H1 (cell line): Measurements from ENCODE around the gene NUPR1. TPM values are rescaled to one million over a fixed set of nuclear protein-coding genes. Genes with fewer than 3 reads are reported as not detected.

ENCODE experiments used
- CTCF ChIA-PET: fragments of 300-600 bp; sonication (Branson Sonifier 250); formaldehyde crosslinking; loops from one replicate; lab custom pipeline; 2021; ENCODE audit not compliant: partially characterized antibody; lab: Charles Lee
- POLR2A ChIA-PET: fragments of 300-600 bp; sonication (Branson Sonifier 250); formaldehyde crosslinking; loops from one replicate; lab custom pipeline; 2021; ENCODE audit warnings: inconsistent platforms; ENCODE audit not compliant: partially characterized antibody; lab: Charles Lee
- DNase-seq, 2 experiments: peaks; one replicate each; pipeline versions ENCODE4 v3.0.0 to v3.0.0-alpha.2; 2010 to 2022; ENCODE audit warnings: low spot score in 2 of 2, low read depth in 1 of 2, mixed read lengths in 1 of 2
- FAIRE-seq: peaks from 2 replicates; lab custom pipeline; 2011; peaks lifted over from hg19 to GRCh38; lab: Jason Lieb, UNC
- H2AFZ ChIP-seq: 2 replicates; pipeline ENCODE4 v1.8.1; 2012; ENCODE audit warnings: low read length, inconsistent platforms
- H2AK5ac ChIP-seq: 2 replicates; pipeline ENCODE4 v1.6.1; 2013; ENCODE audit warnings: low read depth, low read length
- H2BK120ac ChIP-seq: replicated peaks from 2 replicates; pipeline ENCODE3; 2013; ENCODE audit warnings: low read depth, low read length, inconsistent platforms
- H2BK12ac ChIP-seq: 2 replicates; pipeline ENCODE4 v1.6.1; 2013; ENCODE audit warnings: low read depth, low read length
- H2BK15ac ChIP-seq: 2 replicates; pipeline ENCODE4 v1.6.1; 2013; ENCODE audit warnings: low read length
- H2BK20ac ChIP-seq: 2 replicates; pipeline ENCODE4 v1.6.1; 2013; ENCODE audit warnings: low read length
- H2BK5ac ChIP-seq: 2 replicates; pipeline ENCODE4 v1.6.1; 2013; ENCODE audit warnings: low read depth, low read length
- H3K14ac ChIP-seq: 2 replicates; pipeline ENCODE4 v1.6.1; 2013; ENCODE audit warnings: inconsistent platforms; ENCODE audit not compliant: insufficient read length
- H3K18ac ChIP-seq: 2 replicates; pipeline ENCODE4 v1.6.1; 2013; ENCODE audit warnings: low read length; ENCODE audit errors: extremely low read depth
- H3K23ac ChIP-seq: 2 replicates; pipeline ENCODE4 v1.6.1; 2013; ENCODE audit warnings: inconsistent platforms; ENCODE audit not compliant: insufficient read length
- H3K23me2 ChIP-seq: 2 replicates; pipeline ENCODE4 v1.6.1; 2013; ENCODE audit warnings: low read depth, low read length
- H3K27ac ChIP-seq: 2 replicates; pipeline ENCODE4 v1.6.1; 2011; ENCODE audit warnings: low read depth, low read length, inconsistent platforms
- H3K27me3 ChIP-seq, 4 experiments: replicated peaks in 1 of 4; 1 replicate in 1 of 4; 2 replicates in 3 of 4; pipeline versions ENCODE4 v1.6.1 to v1.8.1; 2011 to 2013; ENCODE audit warnings: low read length in 3 of 4, mild to moderate bottlenecking in 3 of 4, inconsistent platforms in 2 of 4, mixed read lengths in 2 of 4, moderate library complexity in 1 of 4; ENCODE audit not compliant: control insufficient read depth in 3 of 4, insufficient read depth in 3 of 4; ENCODE audit errors: extremely low read depth in 1 of 4
- H3K36me3 ChIP-seq, 4 experiments: 2 replicates each; pipeline versions ENCODE4 v1.6.1 to v1.8.1; 2011 to 2013; ENCODE audit warnings: mild to moderate bottlenecking in 4 of 4, low read length in 3 of 4, moderate library complexity in 2 of 4, control low read depth in 1 of 4, inconsistent platforms in 1 of 4; ENCODE audit not compliant: insufficient read depth in 4 of 4, control insufficient read depth in 2 of 4
- H3K4ac ChIP-seq: replicated peaks from 2 replicates; pipeline ENCODE3; 2013; ENCODE audit warnings: low read length, low read depth, mixed read lengths, inconsistent platforms; ENCODE audit not compliant: insufficient read length
- H3K4me1 ChIP-seq, 4 experiments: replicated peaks in 1 of 4; 1 replicate in 1 of 4; 2 replicates in 3 of 4; pipeline versions ENCODE4 v1.6.1 to v1.8.1; 2011 to 2013; ENCODE audit warnings: low read length in 3 of 4, inconsistent platforms in 2 of 4, mixed read lengths in 1 of 4; ENCODE audit not compliant: insufficient read depth in 4 of 4, control insufficient read depth in 3 of 4
- H3K4me2 ChIP-seq, 2 experiments: 2 replicates each; pipeline versions ENCODE4 v1.6.1 to v1.8.1; 2011 to 2013; ENCODE audit warnings: low read depth in 2 of 2, low read length in 2 of 2, control low read depth in 1 of 2, inconsistent platforms in 1 of 2, mild to moderate bottlenecking in 1 of 2; ENCODE audit not compliant: insufficient read depth in 1 of 2
- H3K4me3 ChIP-seq, 4 experiments: fragments of 200-600, 300-600 bp in 1 of 4; sonication (generic), shearing (Covaris generic), sonication (Bioruptor Twin) in 1 of 4; 2 replicates each; pipeline versions ENCODE4 v1.5.1 to v1.8.1; 2011 to 2016; ENCODE audit warnings: low read length in 4 of 4, low read depth in 3 of 4, control low read depth in 2 of 4, inconsistent platforms in 2 of 4, mild to moderate bottlenecking in 2 of 4, mixed read lengths in 1 of 4, moderate library complexity in 1 of 4; ENCODE audit not compliant: insufficient read depth in 2 of 4; ENCODE audit errors: extremely low read depth in 1 of 4
- H3K56ac ChIP-seq: replicated peaks from 2 replicates; pipeline ENCODE3; 2013; ENCODE audit warnings: low read depth, mild to moderate bottlenecking, mixed read lengths, low read length, inconsistent platforms; ENCODE audit not compliant: insufficient read length
- H3K79me1 ChIP-seq: 2 replicates; pipeline ENCODE4 v1.6.1; 2013; ENCODE audit warnings: low read depth, low read length, control low read depth
- H3K79me2 ChIP-seq, 2 experiments: 2 replicates each; pipeline versions ENCODE4 v1.6.1 to v1.8.1; 2012 to 2013; ENCODE audit warnings: low read length in 2 of 2, mild to moderate bottlenecking in 2 of 2, inconsistent platforms in 1 of 2; ENCODE audit not compliant: insufficient read depth in 2 of 2, control insufficient read depth in 1 of 2
- H3K9ac ChIP-seq, 4 experiments: replicated peaks in 1 of 4; 1 replicate in 1 of 4; 2 replicates in 3 of 4; pipeline versions ENCODE4 v1.6.1 to v1.8.1; 2011 to 2013; ENCODE audit warnings: low read depth in 3 of 4, low read length in 3 of 4, control low read depth in 2 of 4, mild to moderate bottlenecking in 2 of 4, moderate library complexity in 2 of 4, inconsistent platforms in 1 of 4; ENCODE audit errors: extremely low read depth in 1 of 4
- H3K9me3 ChIP-seq, 2 experiments: 2 replicates each; pipeline versions ENCODE4 v1.6.1 to v1.8.1; 2012 to 2013; ENCODE audit warnings: mild to moderate bottlenecking in 2 of 2, moderate library complexity in 2 of 2, control low read depth in 1 of 2, inconsistent platforms in 1 of 2, low read depth in 1 of 2, low read length in 1 of 2, mixed read lengths in 1 of 2; ENCODE audit not compliant: insufficient read depth in 2 of 2
- H4K20me1 ChIP-seq, 2 experiments: replicated peaks in 1 of 2; 2 replicates each; pipeline versions ENCODE3 to v1.8.1; 2011 to 2013; ENCODE audit warnings: inconsistent platforms in 2 of 2, low read length in 2 of 2, mild to moderate bottlenecking in 1 of 2; ENCODE audit not compliant: insufficient read depth in 2 of 2, control insufficient read depth in 1 of 2
- H4K5ac ChIP-seq: 2 replicates; pipeline ENCODE4 v1.6.1; 2013; ENCODE audit warnings: low read length, low read depth, mixed read lengths, inconsistent platforms; ENCODE audit not compliant: insufficient read length
- H4K8ac ChIP-seq: 2 replicates; pipeline ENCODE4 v1.8.0; 2013; ENCODE audit warnings: mild to moderate bottlenecking, moderate library complexity, low read length, inconsistent platforms; ENCODE audit not compliant: insufficient read depth; ENCODE audit errors: extremely low read depth
- H4K91ac ChIP-seq: replicated peaks from 2 replicates; pipeline ENCODE3; 2013; ENCODE audit warnings: low read length, mixed read lengths, inconsistent platforms; ENCODE audit not compliant: insufficient read length
- TBP ChIP-seq: IDR thresholded peaks from 2 replicates; pipeline ENCODE4 v1.6.1; 2011; ENCODE audit warnings: low read depth, low read length, improper control_type of control experiment
- WGBS, 2 experiments: shearing (Covaris generic) in 1 of 2; methylation state at CpG; one replicate each; pipeline versions ENCODE4 v1.1.6 to v1.1.7; 2013 to 2015; ENCODE audit warnings: low lambda C conversion rate in 2 of 2, mixed read lengths in 2 of 2, inconsistent platforms in 1 of 2, low coverage in 1 of 2, missing lambda C conversion rate in 1 of 2; ENCODE audit not compliant: insufficient replicate concordance in 2 of 2, insufficient coverage in 1 of 2, insufficient read length in 1 of 2; ENCODE audit errors: extremely low coverage in 1 of 2, missing lambda C conversion rate in 1 of 2; 5-methylcytosine and 5-hydroxymethylcytosine counted together
- polyA plus RNA-seq, 7 experiments: library from polyadenylated mRNA; depleted of rRNA in 3 of 7; stranded (reverse) in 5 of 7; unstranded in 2 of 7; fragments of >200 nt in 5 of 7; fragments of 200-250 nt in 2 of 7; gene quantifications; 1 replicate in 5 of 7; 2 replicates in 1 of 7; 4 replicates in 1 of 7; pipeline versions ENCODE4 v1.2.1 to v1.2.3, GENCODE V29; 2011 to 2013; ENCODE audit warnings: missing spikeins in 2 of 7, mixed read lengths in 2 of 7
- total RNA-seq: library from RNA; stranded (reverse); fragmentation: NEBNext Ultra II Directional; extraction: Animal tissue kit (Norgen Biotek cat#: 25700); gene quantifications from 2 replicates; pipeline ENCODE4 v1.2.1, GENCODE V29; 2021

NUPR1 gene
- total and polyA plus RNA-seq, 2 of the 8 experiments (the other 6 are each of a cell fraction or from before 2014, with no cell fraction given), result 0.17 to 0.20 TPM

- H4K91ac ChIP-seq, result no peak overlapping the region
- no peaks in the 10 kb centered on the region for H3K27me3 ChIP-seq
- H3K4me3 ChIP-seq, result no peak overlapping the region
- FAIRE-seq (no peak), DNase-seq (no peak)
- H2AK5ac ChIP-seq, result no peak overlapping the region
- ChIA-PET POLR2A (no interaction called here), CTCF (interaction anchor here (1.0 to 1.7 kb wide), 2 partner anchors 15 to 60 kb away, joined by 3 to 4 read pairs; no protein-coding TSS in a partner anchor)
- H4K8ac ChIP-seq, result no peak overlapping the region
- no peak overlapping the region for H3K56ac ChIP-seq
- TF ChIP-seq TBP, result no peak
- H4K5ac ChIP-seq, result no peak overlapping the region
- no peak overlapping the region for H3K14ac ChIP-seq
- H3K4ac ChIP-seq, result no peak overlapping the region
- H2BK120ac ChIP-seq, result no peak overlapping the region
- no peak overlapping the region for H2BK20ac ChIP-seq
- no peak overlapping the region for H2BK12ac ChIP-seq
- H2AFZ ChIP-seq, result no peak overlapping the region
- H3K4me2 ChIP-seq, result no peak overlapping the region
- H3K18ac ChIP-seq, result no peak overlapping the region
- H3K9me3 ChIP-seq, result no peaks in the 10 kb centered on the region
- H3K79me1 ChIP-seq, result no peaks in the 10 kb centered on the region
- no peaks in the 10 kb centered on the region for H3K36me3 ChIP-seq
- no peaks in the 10 kb centered on the region for H3K23me2 ChIP-seq
- H3K23ac ChIP-seq, result no peak overlapping the region
- no peak overlapping the region for H2BK15ac ChIP-seq
- H3K9ac ChIP-seq, result no peak overlapping the region
- no peaks in the 10 kb centered on the region for H3K79me2 ChIP-seq
- H4K20me1 ChIP-seq, result no peaks in the 10 kb centered on the region
- 77% methylated on average over 5 of the region's 5 CpGs; no CpG with 5 or more reads in 1 of the 2 experiments for WGBS, 2 experiments
- H2BK5ac ChIP-seq, result no peak overlapping the region
- H3K27ac ChIP-seq, result no peak overlapping the region
- peaks cover 0 to 4% (median 1%) of the 10 kb centered on the region in 4 experiments; a peak in 2 of 7 replicates for H3K4me1 ChIP-seq
Measured at GRCh38 chr16:28534542-28535373, 4.0 kb downstream of the NUPR1 start.
